Caki2 (cell line): ENCODE results near the gene CTSL. TPM values are rescaled to one million over a fixed set of nuclear protein-coding genes. Genes with fewer than 3 reads are reported as not detected.
"Not testable (repeated sequence)": the region's sequence is repeated elsewhere in the genome, so short reads cannot be mapped to it uniquely, and the experiment has no call there.

Experiments used
- DNase-seq: peaks from one replicate; pipeline ENCODE4 v3.0.0-alpha.2; 2015; ENCODE audit warnings: low read depth
- in situ Hi-C: cut with HindIII; loops from 2 replicates; pipeline ENCODE4 v1.10.0; 2016; ENCODE audit warnings: low sequenced_read_pairs, low pct_unique_long_range_greater_than_20kb, mixed read lengths
- total RNA-seq: library from RNA; depleted of rRNA; stranded (reverse); fragments of >200 nt; shearing (Covaris generic); gene quantifications from 2 replicates; pipeline ENCODE4 v1.2.3, GENCODE V29; 2014; ENCODE audit warnings: low replicate concordance

The CTSL gene
- total RNA-seq, 1 experiment from 2014 or later: 227 TPM

DNA sequence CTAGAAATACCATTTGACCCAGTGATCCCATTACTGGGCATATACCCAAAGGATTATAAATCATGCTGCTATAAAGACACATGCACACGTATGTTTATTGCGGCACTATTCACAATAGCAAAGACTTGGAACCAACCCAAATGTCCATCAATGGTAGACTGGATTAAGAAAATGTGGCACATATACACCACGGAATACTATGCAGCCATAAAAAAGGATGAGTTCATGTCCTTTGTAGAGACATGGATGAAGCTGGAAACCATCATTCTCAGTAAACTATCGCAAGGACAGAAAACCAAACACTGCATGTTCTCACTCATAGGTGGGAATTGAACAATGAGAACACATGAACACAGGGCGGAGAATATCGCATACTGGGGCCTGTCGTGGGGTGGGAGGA, 18.3 kb downstream of the CTSL start:
- DNase-seq, in situ Hi-C loops: not testable (repeated sequence)

DNA sequence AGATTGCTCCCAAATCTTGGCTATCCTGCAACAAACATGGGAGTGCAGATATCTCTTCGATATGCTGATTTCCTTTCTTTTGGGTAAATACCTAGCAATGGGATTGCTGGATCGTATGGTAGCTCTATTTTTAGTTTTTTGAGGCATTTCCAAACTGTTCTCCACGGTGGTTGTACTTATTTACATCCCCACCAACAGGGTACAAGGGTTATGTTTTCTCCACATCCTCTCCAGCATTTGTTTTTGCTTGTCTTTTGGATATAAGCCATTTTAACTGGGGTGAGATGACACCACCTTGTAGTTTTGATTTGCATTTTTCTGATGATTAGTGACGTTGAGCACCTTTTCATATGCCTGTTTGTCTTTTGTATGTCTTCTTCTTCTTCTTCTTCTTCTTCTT, 20.3 kb downstream of the CTSL start:
- no peak for DNase-seq
- in situ Hi-C loops: no loop called here

DNA sequence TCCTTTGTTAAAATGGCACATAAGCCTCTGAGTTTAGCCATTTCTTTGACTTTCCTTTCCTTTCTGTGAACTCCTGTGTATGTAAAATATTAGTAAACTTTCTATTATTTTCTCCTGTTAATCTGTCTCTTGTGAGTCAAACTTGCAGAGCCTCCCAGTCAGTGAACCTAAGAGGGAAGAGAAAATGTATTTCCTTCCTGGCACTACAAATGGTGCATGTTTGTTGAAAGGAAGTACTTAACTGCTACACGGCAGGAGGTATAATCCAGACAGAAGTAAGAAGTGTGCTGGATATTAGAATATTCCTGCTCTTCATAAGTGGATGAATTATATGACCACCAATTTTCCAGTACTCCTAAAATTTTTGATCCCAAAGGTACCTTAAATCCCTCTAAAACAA, 23.0 kb downstream of the CTSL start:
- DNase-seq: no peak
- in situ Hi-C loops: no loop called here

DNA sequence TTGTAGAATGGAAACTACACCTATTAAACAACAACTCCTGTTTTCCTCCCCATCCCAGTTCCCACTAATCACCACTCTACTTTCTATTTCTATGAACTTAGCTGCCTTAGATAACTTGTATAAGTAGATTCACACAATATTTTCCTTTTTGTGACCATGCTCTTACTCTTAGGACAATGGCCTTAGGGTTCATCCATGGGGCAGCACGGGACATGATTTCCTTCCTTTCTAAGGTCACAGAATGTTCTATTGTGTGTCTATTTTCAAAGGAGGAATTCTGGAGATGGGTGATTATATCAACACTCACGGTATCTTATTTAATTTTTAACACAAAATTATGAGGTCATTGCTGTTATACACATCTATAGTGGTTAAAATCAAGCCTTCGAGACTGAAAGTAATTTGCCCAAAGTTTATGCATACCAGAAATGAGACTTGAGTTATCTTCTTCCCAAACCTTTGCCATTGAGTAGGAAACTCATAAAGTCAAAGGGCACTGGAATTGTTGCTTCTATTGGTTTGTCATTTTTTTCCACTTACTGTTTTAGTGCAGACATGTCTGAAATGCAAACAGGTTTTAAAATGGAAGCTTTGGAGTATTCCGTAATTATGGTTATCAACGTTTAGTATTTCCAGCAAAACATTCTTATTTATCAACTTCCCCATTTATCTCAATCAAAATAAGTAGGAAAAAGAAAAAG, 23.6 kb downstream of the CTSL start:
- in situ Hi-C loops: no loop called here
- no peak for DNase-seq

DNA sequence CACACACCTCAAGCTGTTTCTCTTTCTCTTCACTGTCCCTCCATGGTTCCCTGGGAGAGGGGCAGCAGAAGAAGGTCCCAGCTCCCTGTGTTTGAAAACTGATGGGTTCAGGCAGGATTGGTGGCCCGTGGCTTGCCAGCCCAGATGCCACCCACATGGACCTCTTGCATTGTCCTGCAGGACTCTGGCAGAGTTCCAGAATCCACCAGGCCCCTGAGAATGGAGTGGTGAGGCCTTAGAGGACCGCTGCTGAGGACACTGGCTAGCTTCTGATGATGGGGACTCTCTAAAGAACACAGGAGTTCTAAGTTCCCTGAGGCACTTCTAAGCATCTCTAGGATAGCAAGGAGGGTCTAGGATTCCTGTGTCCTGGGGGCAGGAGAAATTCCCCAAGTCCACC, 24.8 kb downstream of the CTSL start:
- in situ Hi-C loops: no loop called here
- DNase-seq: no peak

DNA sequence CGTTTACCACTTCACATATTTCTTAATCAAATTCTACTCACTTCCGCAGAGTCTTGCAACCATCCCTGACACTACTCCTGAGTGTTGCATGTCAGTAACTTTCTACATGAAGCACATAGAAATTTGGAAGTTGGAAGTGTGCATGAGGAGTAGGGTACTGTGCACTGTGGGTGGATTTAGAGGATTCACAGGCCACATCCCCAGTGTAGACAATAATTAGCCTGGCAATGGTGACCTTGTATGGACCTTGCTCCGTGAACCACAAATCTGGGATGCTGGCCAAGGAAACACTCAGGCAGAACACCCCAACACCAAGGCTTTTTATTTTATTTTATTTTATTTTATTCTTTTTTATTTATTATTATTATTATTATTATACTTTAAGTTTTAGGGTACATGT, 25.5 kb downstream of the CTSL start:
- in situ Hi-C loops: no loop called here
- no peak for DNase-seq

DNA sequence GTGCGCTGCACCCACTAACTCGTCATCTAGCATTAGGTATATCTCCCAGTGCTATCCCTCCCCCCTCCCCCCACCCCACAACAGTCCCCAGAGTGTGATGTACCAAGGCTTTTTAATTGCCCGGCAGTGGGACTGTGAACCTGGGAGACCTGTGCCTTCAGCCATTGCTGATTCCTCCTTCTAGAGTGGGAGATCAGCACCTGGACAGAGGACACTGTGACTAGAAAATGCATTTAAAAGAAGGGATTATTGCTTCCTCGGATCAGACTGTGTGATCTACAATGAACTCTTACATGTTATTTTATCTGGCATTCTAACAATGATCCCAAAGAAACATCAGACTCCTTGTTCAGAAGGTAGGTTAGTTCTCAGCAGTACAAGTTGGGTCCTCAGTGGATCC, 25.9 kb downstream of the CTSL start:
- peak; percentile 9 for DNase-seq
- in situ Hi-C loops: no loop called here

DNA sequence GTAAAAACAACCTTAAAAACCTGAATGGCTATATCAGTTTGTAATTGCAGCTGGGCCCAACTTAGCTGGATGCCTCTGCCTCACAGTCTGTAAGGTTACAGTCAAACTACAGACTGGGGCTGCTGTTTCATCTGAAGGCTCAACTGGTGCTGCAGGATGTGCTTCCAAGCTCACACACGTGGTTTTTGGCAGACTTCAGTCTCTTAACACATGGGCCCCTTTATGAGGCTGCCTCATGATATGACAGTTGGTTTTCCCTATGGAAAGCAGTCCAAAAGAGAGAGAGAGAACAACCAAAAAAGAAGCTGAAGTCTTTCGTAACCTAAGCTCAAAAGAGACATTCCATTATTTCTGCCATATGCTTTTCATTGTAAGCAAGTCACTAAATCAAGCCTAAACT, 27.4 kb downstream of the CTSL start:
- in situ Hi-C loops: no loop called here

DNA sequence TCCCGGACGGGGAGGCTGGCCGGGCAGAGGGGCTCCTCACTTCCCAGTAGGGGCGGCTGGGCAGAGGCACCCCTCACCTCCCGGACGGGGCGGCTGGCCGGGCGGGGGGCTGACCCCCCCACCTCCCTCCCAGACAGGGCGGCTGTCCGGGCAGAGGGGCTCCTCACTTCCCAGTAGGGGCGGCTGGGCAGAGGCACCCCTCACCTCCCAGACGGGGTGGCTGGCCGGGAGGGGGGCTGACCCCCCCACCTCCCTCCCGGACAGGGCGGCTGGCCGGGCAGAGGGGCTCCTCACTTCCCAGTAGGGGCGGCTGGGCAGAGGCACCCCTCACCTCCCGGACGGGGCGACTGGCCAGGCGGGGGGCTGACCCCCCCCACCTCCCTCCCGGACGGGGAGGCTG, 32.4 kb downstream of the CTSL start:
- in situ Hi-C loops, DNase-seq: not testable (repeated sequence)

More for the DNA sequence above, 27.4 kb downstream of the CTSL start:
- DNase-seq: peak; percentile 3

DNA sequence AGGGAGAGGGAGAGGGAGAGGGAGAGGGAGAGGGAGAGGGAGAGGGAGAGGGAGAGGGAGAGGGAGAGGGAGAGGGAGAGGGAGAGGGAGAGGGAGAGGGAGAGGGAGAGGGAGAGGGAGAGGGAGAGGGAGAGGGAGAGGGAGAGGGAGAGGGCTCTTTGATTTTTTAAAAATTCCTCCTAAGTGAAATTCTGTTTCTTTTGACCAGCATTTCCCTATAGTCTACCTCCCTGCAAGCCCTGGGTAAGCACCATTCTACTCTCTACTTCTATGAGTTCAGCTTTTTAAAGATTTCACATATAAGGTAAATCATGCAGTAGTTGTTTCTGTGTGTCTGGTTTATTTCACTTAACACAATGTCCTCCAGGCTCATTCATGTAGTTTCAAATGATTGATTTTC, 34.1 kb downstream of the CTSL start:
- in situ Hi-C loops, DNase-seq: not testable (repeated sequence)

DNA sequence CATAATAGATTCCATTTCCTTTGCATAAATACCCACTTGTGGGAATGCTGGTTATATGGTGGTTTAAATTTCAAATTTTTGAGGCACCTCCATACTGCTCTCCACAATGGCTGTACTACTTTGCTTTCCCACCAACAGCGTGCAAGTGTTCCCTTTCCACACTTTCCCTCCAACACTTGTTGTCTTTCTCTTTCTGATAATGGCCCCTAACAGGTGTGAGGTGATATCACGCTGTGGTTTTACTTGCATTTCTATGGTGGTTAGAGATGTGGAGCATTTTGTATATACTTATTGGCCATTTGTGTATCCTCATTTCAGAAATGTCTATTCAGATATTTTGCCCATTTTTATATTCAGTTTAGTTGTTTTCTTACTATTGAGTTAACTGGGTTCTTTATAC, 34.6 kb downstream of the CTSL start:
- in situ Hi-C loops: no loop called here

DNA sequence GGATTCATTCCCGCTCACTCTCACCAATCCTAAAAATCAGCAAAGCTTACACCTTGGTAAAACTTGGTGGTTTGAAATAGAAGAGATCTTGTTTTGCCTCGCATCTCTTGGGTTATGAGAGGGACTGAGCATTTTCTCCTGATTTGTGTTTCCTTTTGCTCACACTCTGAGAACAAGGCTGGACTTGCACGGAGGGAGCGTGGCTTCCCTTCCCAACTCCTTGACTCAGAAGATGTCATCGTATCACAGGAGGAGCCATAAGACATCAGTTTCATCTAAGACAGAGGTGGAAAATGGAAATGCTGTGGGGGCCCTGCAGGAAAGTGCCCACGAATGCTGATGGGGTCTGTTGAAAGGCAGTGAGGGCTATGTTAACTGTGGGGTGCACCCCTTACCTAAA, 37.4 kb downstream of the CTSL start:
- in situ Hi-C loops: no loop called here
- DNase-seq: no peak

More for the DNA sequence above, 34.6 kb downstream of the CTSL start:
- no peak for DNase-seq

DNA sequence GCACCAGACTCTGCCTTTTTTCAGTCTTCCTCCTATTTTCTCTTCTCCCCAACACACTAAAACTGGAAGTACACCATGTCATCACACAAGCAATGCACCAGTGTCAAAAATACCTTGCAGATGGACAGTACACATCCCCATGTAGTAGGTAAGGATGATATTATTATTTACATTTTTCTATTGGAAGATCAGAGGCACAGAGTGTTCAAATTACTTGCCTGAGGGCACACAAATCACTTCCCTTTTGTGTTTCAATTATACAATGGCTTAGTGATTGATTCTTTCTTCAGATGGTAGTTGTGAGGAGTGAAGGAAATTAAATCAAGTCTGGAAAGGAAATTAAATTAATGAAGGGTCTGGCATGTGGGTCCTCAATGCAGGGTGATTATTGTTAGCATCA, 39.6 kb downstream of the CTSL start:
- in situ Hi-C loops: no loop called here
- DNase-seq: no peak

DNA sequence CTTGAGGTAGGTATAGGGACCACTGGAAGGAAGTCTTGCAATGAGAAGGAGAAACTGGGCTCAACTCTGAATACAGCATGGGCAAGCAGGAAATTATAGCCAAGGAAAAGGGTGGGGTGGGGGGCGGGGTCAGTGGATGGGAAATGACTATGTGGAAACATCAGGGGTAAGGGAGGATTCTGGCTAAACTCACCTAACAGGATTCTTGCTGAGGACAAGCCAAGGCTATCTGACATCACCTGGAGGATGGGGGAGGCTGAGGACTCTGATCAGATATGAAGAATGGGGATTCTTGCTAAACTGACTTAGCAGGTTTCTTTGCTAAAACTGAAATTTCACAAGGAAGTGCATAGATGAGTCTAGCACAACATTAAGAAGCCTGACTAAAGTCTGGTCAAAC, 40.8 kb downstream of the CTSL start:
- DNase-seq: no peak
- in situ Hi-C loops: no loop called here

DNA sequence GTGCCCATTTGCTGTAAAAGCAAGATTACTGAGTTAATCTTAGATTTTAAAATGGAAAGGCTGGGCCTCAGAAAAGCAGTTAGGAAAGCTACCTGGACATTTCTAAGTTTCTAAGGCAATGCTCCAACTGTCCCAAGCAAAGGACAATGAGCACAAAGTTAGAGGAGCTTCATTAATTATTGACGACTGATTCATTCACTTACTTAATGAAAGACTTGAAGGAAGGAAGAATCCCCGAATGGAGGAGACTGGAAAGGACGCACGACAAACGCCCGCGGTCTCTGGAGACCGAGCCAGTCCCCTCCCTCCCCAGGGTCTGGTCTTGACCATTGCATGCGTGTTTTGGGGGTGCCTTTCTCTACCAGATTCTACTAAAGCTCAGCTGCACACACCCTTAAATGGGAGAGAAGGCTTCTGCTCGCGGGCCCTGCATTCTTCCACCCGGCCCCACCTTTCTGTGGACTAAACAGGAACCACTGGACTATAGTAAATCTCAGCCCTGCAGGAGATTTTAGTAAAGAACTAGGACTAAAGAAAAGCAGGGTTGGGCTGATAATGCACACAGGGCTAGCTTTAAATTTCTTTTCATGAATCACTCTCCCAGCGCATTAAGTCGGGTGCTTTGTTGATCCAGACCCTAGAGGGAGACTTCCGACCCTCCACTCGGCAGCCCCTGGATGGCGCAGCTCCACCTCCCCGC, 44.8 kb downstream of the CTSL start:
- peak; percentile 70 for DNase-seq

DNA sequence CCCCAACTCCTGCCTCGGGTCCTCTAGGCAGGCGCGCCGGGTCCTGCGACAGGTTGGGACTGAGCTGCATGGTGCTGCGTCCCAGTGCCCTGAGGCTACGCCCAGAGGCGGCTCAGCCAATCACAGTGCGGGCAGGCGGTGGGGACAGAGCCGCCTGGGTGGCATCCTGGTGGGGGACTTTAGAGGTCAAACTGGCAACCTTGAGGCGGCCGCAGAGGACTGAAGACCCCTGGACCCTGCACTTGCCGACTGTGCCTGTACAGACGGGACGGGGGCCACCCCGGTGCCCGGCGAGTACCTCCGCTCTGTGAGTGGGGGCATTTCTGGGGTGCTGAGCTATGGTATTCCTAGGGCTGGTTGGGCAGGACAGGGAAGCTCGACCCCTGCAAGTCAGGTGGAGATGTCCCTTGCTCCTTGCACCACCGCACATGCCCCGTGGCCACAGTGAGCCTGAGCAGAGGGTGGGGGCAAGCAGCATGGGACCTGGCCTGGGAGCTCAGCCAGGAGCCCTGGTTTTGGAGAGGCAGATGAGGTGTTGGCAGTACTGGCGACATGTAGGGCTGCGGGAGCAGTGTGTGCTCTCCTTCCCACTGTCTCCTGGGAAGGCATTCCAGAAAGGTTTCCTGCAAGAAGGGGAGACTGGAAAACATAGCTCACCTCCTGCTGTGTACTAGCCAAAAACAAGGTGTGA, 45.5 kb downstream of the CTSL start:
- in situ Hi-C loops: no loop called here

More for the DNA sequence above, 44.8 kb downstream of the CTSL start:
- in situ Hi-C loops: no loop called here

DNA sequence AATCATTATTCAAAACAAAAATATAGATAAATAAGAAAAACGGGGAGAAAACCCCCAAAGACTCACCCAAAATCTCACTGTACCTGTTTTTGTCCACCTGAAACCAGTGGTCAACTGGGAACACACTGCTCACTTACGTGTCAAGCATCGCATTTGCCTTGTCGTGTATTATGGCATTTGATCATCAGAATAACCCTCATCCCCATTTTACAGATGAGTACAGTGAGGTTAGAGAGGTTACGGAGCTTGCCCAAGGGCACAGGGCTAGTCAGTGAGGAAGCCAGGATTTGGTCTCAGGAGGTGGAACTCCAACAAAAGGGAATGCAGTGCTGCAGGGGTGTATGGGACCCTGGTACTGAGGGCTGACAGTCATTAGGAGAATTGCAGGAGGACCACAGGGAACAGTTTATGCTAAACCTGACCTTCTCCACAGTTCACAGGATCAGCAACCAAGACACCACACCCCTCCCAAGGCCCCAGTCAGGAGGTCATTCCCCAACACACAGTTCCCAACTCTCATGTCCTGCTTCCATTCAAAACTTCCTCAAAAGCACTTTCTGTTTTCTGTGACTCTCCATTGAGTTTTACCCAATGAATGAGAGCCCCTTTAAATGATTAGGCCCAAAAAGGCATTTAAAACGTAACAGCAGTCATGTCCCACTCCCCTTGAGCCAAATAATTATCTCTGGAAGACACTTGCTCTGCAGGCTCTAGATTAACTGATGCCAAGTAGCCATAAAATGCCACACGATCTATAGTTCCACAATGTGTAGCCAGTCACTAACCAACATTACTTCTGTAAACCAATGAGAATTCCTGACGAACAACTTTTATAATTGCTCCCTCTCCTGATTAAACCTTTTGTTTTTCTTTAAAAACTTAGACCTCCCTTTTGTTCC, 50.8 kb downstream of the CTSL start:
- no peak for DNase-seq
- in situ Hi-C loops: no loop called here

More for the DNA sequence above, 45.5 kb downstream of the CTSL start:
- DNase-seq: peak; percentile 54

DNA sequence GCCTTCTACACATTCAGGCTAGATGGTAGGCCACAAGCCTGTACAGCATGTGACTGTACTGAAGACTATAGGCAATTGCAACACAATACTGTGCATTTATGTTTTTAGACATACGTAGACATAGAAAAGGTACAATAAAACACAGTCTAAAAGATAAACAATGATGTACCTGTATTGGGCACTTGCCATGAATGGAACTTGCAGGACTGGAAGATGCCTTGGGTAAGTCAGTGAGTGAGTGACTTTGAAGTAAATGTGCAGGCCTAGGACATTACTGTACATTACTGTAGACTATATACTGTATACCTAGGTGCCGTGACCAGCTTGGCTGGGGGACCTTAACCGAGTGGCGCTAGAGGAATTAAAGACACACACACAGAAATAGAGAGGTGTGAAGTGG, 53.1 kb downstream of the CTSL start:
- no peak for DNase-seq
- in situ Hi-C loops: no loop called here
